ENCODE measurements around the gene CABP1. TPM values are rescaled to one million over a fixed set of nuclear protein-coding genes. Genes with fewer than 3 reads are reported as not detected.
A peak's percentile ranks its signal among the peaks of the same experiment; 100 is the strongest.

Gene CABP1
- total RNA-seq, 1 experiment from 2014 or later = not detected

GRCh38 chr12:120625557-120626419, 14.6 kb upstream of the CABP1 start:
- no peak for DNase-seq (ENCODE audit: low read depth)
- in situ Hi-C loops (cut with HindIII; ENCODE audit: low pct_unique_long_range_greater_than_20kb, low sequenced_read_pairs) = no loop called here

DNA sequence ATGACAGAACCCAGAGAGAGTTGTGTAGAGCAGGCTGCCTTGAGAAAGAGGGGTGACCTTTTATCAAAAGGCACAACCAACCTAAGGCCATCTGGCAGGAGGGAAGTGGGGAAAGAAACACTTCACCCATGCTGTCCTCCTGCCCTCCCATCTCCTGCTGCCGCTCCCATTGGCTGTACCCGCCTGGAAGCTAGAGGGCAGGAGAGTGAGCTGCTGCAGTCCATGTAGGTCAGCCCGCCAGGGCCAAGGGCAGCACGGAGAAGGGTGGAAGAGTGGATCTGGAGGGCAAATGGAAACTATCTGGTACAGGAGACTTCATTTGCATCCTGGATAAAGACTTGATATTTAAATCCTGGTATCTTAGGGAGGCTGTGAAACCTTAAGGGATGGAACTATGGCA, 11.5 kb upstream of the CABP1 start:
- in situ Hi-C loops (cut with HindIII; ENCODE audit: low pct_unique_long_range_greater_than_20kb, low sequenced_read_pairs) = no loop called here
- no peak for DNase-seq (ENCODE audit: low read depth)

DNA sequence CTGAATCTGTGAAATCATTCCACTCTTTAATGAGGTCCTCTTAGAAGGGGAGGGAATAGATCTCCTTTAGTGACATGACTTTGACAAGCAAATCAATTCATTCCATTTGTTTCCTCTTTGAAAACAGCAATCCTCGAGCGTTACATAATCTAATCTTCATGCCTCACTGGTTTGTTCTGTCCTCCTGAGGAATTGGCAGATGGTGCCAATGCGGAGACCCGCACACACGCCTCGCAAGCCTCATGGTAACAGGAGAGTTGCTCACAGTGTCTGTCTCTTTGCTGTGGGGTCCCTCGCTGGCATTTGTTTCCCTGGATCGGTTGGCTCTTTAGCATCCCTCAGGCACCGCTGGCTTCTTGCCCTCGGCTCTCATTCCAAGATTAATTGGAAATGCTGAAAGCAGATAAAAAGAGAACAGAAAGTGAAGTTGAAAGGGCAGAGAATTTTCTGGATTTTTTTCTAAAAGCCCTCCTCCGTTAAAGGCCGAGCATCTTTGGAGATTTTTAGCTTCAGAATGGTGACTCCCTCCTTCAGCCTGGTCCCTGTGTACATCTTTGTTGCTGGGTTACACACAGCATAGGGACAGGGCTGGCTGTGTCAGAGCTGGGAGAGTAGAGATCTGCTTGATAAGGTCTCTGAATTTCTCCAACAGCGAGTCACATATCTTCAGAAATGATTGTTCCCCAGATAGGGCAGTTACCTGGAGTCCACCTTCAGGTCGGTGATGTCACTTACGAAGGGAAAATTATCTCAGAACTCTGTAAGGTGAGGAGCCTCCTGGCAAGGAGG, 10.1 kb upstream of the CABP1 start:
- in situ Hi-C loops (cut with HindIII; ENCODE audit: low pct_unique_long_range_greater_than_20kb, low sequenced_read_pairs) = no loop called here
- no peak for DNase-seq (ENCODE audit: low read depth)

- DNase-seq (ENCODE audit: low read depth) = no peak
- in situ Hi-C loops (cut with HindIII; ENCODE audit: low pct_unique_long_range_greater_than_20kb, low sequenced_read_pairs) = no loop called here
Measured at GRCh38 chr12:120631097-120631496, 9.3 kb upstream of the CABP1 start.

- in situ Hi-C loops (cut with HindIII; ENCODE audit: low pct_unique_long_range_greater_than_20kb, low sequenced_read_pairs) = no loop called here
- peak; percentile 69 for DNase-seq (ENCODE audit: low read depth)
Measured at GRCh38 chr12:120640861-120641833, 721 bp downstream of the CABP1 start.

GRCh38 chr12:120642121-120642520, 1.7 kb downstream of the CABP1 start:
- in situ Hi-C loops (cut with HindIII; ENCODE audit: low pct_unique_long_range_greater_than_20kb, low sequenced_read_pairs) = no loop called here
- DNase-seq (ENCODE audit: low read depth) = no peak

- in situ Hi-C loops (cut with HindIII; ENCODE audit: low pct_unique_long_range_greater_than_20kb, low sequenced_read_pairs) = no loop called here
- DNase-seq (ENCODE audit: low read depth) = peak; percentile 44
Measured at GRCh38 chr12:120642826-120643225, 2.4 kb downstream of the CABP1 start.

GRCh38 chr12:120643574-120643973, 3.1 kb downstream of the CABP1 start:
- in situ Hi-C loops (cut with HindIII; ENCODE audit: low pct_unique_long_range_greater_than_20kb, low sequenced_read_pairs) = no loop called here
- DNase-seq (ENCODE audit: low read depth) = no peak

- in situ Hi-C loops (cut with HindIII; ENCODE audit: low pct_unique_long_range_greater_than_20kb, low sequenced_read_pairs) = no loop called here
- no peak for DNase-seq (ENCODE audit: low read depth)
Measured at GRCh38 chr12:120646044-120646443, 5.6 kb downstream of the CABP1 start.

DNA sequence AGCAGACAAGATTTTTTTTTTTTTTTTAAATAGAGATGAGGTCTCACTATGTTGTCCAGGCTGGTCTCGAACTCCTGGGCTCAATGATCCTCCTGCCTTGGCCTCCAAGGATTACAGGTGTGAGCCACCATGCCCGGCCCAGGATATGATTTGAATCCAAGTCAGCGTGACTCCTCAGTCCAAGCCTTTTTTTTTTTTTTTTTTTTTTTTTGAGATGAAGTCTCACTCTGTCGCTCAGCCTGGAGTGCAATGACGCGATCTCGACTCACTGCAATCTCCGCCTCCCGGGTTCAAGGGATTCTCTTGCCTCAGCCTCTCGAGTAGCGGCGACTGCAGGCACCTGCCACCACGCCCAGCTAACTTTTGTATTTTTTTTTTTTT, 6.9 kb downstream of the CABP1 start:
- no peak for DNase-seq (ENCODE audit: low read depth)
- in situ Hi-C loops (cut with HindIII; ENCODE audit: low pct_unique_long_range_greater_than_20kb, low sequenced_read_pairs) = no loop called here

DNA sequence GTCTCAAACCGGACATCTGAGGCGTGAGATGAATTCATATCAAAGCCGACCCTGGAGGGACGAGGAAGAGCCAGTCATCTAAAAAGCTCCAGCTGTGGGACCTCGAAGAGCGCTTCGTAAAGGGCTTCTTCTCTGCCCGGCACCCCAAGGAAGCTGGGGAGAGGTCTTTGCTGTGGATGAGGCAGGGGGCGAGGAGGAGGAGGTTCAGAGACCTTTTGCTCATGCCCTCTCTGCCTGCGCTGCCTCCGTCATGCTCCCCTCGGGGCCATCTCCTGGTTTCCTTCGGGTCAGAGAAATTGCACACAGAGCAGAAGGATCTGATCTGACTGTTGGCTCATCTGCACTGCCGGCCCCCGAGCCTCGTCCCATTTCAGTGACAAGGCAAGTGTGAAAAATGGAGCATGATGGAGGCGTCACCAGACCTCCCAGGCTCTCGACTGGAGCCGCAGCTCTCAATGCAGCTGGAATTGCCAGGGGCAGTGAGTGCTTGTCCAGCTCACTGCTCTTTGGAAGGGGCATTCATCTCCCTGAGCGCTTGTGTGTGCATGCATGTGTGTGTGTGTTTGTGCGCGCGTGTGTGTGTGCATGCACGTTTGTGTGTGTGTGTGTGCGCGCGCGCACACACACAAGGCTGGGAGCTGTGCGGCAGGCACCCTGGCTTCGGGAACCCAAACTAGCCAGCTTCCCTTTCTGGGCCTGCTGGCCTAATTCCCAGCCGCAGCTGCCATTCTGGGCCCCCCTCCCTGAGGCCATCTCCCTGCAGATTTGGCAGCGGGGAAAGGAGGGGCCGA, 9.2 kb downstream of the CABP1 start:
- in situ Hi-C loops (cut with HindIII; ENCODE audit: low pct_unique_long_range_greater_than_20kb, low sequenced_read_pairs) = no loop called here
- no peak for DNase-seq (ENCODE audit: low read depth)

DNA sequence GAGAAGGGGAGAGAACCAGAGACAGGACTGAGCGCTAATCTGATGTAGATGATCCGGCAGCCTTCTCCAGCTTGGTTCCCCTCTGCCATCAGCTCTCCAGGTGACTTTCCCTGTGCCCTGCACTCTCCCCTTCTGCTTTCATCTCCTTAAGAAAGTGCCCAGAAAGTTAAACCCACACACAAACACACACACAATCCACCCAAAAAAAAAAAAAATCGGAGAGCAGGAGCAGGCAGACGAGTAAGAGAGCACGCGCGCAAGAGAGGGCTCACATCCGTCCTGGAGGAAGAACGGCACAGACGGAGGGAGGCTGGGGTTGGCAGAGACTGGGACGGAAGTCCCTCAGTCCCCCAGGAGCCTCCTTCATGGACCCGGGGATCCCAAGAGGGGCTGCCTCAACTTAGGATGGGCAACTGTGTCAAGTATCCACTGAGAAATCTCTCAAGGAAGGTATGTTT, 9.8 kb downstream of the CABP1 start:
- no peak for DNase-seq (ENCODE audit: low read depth)
- in situ Hi-C loops (cut with HindIII; ENCODE audit: low pct_unique_long_range_greater_than_20kb, low sequenced_read_pairs) = no loop called here

GRCh38 chr12:120651821-120652220, 11.4 kb downstream of the CABP1 start:
- no peak for DNase-seq (ENCODE audit: low read depth)
- in situ Hi-C loops (cut with HindIII; ENCODE audit: low pct_unique_long_range_greater_than_20kb, low sequenced_read_pairs) = no loop called here

- in situ Hi-C loops (cut with HindIII; ENCODE audit: low pct_unique_long_range_greater_than_20kb, low sequenced_read_pairs) = no loop called here
- no peak for DNase-seq (ENCODE audit: low read depth)
Measured at GRCh38 chr12:120652656-120653435, 12.4 kb downstream of the CABP1 start.

DNA sequence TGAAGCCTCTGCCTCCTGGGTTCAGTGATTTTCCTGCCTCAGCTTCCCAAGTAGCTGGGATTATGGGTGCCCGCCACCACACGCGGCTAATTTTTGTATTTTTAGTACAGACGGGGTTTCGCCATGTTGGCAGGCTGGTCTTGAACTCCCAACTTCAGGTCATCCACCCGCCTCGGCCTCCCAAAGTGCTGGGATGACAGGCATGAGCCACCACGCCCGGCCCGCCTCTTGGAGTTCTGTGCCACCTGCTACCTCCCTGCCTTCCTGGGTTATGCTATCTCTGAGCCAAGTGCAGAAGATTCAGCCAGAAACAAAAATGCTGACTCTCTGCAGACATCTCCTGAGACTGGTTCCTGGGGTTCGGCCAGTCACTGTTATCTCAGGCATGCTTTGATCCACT, 13.2 kb downstream of the CABP1 start:
- no peak for DNase-seq (ENCODE audit: low read depth)
- in situ Hi-C loops (cut with HindIII; ENCODE audit: low pct_unique_long_range_greater_than_20kb, low sequenced_read_pairs) = no loop called here

DNA sequence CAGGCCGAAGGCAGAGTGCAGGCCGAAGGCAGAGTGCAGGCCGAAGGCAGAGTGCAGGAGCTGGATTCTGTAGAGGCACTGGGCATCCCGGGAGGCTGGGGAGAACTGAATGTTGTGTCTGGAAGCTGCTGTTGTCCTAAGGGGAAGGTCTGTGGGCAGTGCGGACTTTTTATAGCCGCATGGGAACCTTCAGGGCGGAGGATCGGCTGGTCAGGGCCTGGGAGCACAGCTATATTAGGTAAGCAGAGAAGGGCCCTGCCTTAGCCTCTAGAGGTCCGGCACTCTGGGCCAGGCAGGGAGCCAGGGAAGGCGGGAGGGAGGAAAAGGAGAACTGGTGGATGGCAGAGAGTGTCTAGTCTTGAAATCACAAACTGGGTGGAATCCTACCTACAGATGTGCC, 14.2 kb downstream of the CABP1 start:
- DNase-seq (ENCODE audit: low read depth) = no peak
- in situ Hi-C loops (cut with HindIII; ENCODE audit: low pct_unique_long_range_greater_than_20kb, low sequenced_read_pairs) = no loop called here

DNA sequence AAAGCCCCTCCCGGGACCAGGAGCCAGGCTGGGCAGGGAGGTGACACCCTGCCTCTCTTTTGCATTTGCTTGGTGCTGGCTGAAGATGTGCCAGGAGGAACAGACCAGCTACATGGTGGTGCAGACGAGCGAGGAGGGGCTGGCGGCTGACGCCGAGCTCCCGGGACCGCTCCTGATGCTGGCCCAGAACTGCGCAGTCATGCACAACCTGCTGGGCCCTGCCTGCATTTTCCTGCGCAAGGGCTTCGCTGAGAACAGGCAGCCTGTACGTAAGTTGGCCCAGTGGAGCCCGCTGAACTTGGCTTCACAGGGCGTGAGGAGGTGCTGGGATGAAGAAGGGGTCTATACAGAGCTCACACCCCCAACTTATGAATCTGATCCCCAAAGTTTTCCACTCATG, 15.6 kb downstream of the CABP1 start:
- in situ Hi-C loops (cut with HindIII; ENCODE audit: low pct_unique_long_range_greater_than_20kb, low sequenced_read_pairs) = no loop called here
- DNase-seq (ENCODE audit: low read depth) = no peak

Data from Caki2 (cell line).